HepG2 (cell line): Measurements from ENCODE around the gene INTS2. TPM values are rescaled to one million over a fixed set of nuclear protein-coding genes. Genes with fewer than 3 reads are reported as not detected.

Experiments
- DPF2 ChIP-seq: sonication (generic); formaldehyde crosslinking; IDR thresholded peaks from 2 replicates; pipeline ENCODE4 v1.4.0; 2020; ENCODE audit warnings: mild to moderate bottlenecking, low read depth, missing genetic modification reagents, borderline replicate concordance
- FOXA3 ChIP-seq: IDR thresholded peaks from 2 replicates; pipeline ENCODE4 v1.6.1; 2016; ENCODE audit warnings: missing genetic modification reagents, missing compliant biosample characterization
- HDAC6 ChIP-seq: fragments of 200-600 bp; sonication (generic); IDR thresholded peaks from 2 replicates; pipeline ENCODE4 v1.7.0; 2017; ENCODE audit warnings: mild to moderate bottlenecking, antibody characterized with exemption, low read length, low read depth
- HIVEP1 ChIP-seq: sonication (generic); formaldehyde crosslinking; IDR thresholded peaks from 2 replicates; pipeline ENCODE4 v1.4.0; 2020; ENCODE audit warnings: mild to moderate bottlenecking, missing genetic modification reagents
- HNF4G ChIP-seq, 2 experiments: sonication (generic) in 1 of 2; formaldehyde crosslinking in 1 of 2; IDR thresholded peaks; 2 replicates each; pipeline versions ENCODE4 v1.4.0 to v1.6.1; 2011 to 2020; ENCODE audit warnings: borderline replicate concordance in 2 of 2, low read depth in 2 of 2, mild to moderate bottlenecking in 2 of 2, low read length in 1 of 2, missing genetic modification reagents in 1 of 2, moderate library complexity in 1 of 2
- MXD3 ChIP-seq: IDR thresholded peaks from 2 replicates; pipeline ENCODE4 v1.6.1; 2016; ENCODE audit warnings: mild to moderate bottlenecking, missing biosample characterization, missing genetic modification reagents
- NKX3-1 ChIP-seq: sonication (generic); formaldehyde crosslinking; IDR thresholded peaks from 2 replicates; pipeline ENCODE4 v1.5.0; 2020; ENCODE audit warnings: missing genetic modification reagents
- NR2F6 ChIP-seq, 2 experiments: IDR thresholded peaks; 2 replicates each; pipeline ENCODE4 v1.6.1; 2016; ENCODE audit warnings: antibody characterized with exemption in 1 of 2, mild to moderate bottlenecking in 1 of 2
- PAF1 ChIP-seq: IDR thresholded peaks from 2 replicates; pipeline ENCODE4 v1.6.1; 2016; ENCODE audit warnings: missing genetic modification reagents, missing compliant biosample characterization
- RARG ChIP-seq: sonication (generic); formaldehyde crosslinking; IDR thresholded peaks from 2 replicates; pipeline ENCODE4 v1.4.0; 2020; ENCODE audit warnings: low read depth, mild to moderate bottlenecking, missing genetic modification reagents
- RFX3 ChIP-seq: IDR thresholded peaks from 2 replicates; pipeline ENCODE4 v1.6.1; 2016; ENCODE audit warnings: missing biosample characterization, missing genetic modification reagents
- SMAD1 ChIP-seq: sonication (generic); formaldehyde crosslinking; IDR thresholded peaks from 2 replicates; pipeline ENCODE4 v1.4.0; 2020; ENCODE audit warnings: missing genetic modification reagents, low read depth, mild to moderate bottlenecking, borderline replicate concordance
- SRY ChIP-seq: sonication (generic); formaldehyde crosslinking; IDR thresholded peaks from 2 replicates; pipeline ENCODE4 v1.8.0; 2022; ENCODE audit warnings: mild to moderate bottlenecking, missing genetic modification reagents
- ZBTB8A ChIP-seq: sonication (generic); formaldehyde crosslinking; IDR thresholded peaks from 2 replicates; pipeline ENCODE4 v1.4.0; 2020; ENCODE audit warnings: mild to moderate bottlenecking, low read depth, missing genetic modification reagents, borderline replicate concordance
- ZGPAT ChIP-seq: IDR thresholded peaks from 2 replicates; pipeline ENCODE4 v1.6.1; 2016; ENCODE audit warnings: mild to moderate bottlenecking
- ZNF205 ChIP-seq: IDR thresholded peaks from 2 replicates; pipeline ENCODE4 v1.6.1; 2018; ENCODE audit warnings: missing biosample characterization, missing genetic modification reagents
- ZNF235 ChIP-seq: sonication (generic); formaldehyde crosslinking; IDR thresholded peaks from 2 replicates; pipeline ENCODE4 v1.8.1; 2023; ENCODE audit warnings: mild to moderate bottlenecking, missing genetic modification reagents, borderline replicate concordance
- ZNF274 ChIP-seq: sonication (generic); formaldehyde crosslinking; IDR thresholded peaks from 2 replicates; pipeline ENCODE4 v1.5.1; 2020; ENCODE audit warnings: mild to moderate bottlenecking, missing genetic modification reagents
- ZNF713 ChIP-seq: sonication (generic); formaldehyde crosslinking; IDR thresholded peaks from 2 replicates; pipeline ENCODE4 v1.4.0; 2020; ENCODE audit warnings: mild to moderate bottlenecking, missing genetic modification reagents
- ZNF777 ChIP-seq: sonication (generic); formaldehyde crosslinking; IDR thresholded peaks from 2 replicates; pipeline ENCODE4 v1.4.0; 2020; ENCODE audit warnings: missing genetic modification reagents
- ZNF792 ChIP-seq: IDR thresholded peaks from 2 replicates; pipeline ENCODE4 v1.6.1; 2016
- polyA plus RNA-seq, 8 experiments: library from polyadenylated mRNA; depleted of rRNA in 3 of 8; stranded (reverse) in 7 of 8; unstranded in 1 of 8; fragments of >200 nt; fragmentation: Illumina TruSeq in 4 of 8; extraction: Trizol in 4 of 8; gene quantifications; 2 replicates each; pipeline versions ENCODE4 v1.2.1 to v1.2.3, GENCODE V29; 2011 to 2016; ENCODE audit warnings: low read depth in 4 of 8, missing spikeins in 1 of 8, mixed read lengths in 1 of 8; ENCODE audit not compliant: insufficient read depth in 1 of 8
- total RNA-seq, 5 experiments: library from RNA; depleted of rRNA; stranded (reverse); fragments of >200 nt; fragmentation: Illumina TruSeq; extraction: Trizol; gene quantifications; 2 replicates each; pipeline ENCODE4 v1.2.3, GENCODE V29; 2016; ENCODE audit warnings: low read depth in 1 of 5
- TF ChIP-seq, protein P1 (sequence below): sonication (generic); formaldehyde crosslinking; IDR thresholded peaks from 2 replicates; pipeline ENCODE4 v1.8.0; 2022; ENCODE audit warnings: missing genetic modification reagents, low read depth, mild to moderate bottlenecking, borderline replicate concordance
- TF ChIP-seq, protein P2 (sequence below): sonication (generic); formaldehyde crosslinking; IDR thresholded peaks from 2 replicates; pipeline ENCODE4 v1.5.0; 2020; ENCODE audit warnings: mild to moderate bottlenecking, missing genetic modification reagents, borderline replicate concordance

The INTS2 gene
- total and polyA plus RNA-seq, 2 of the 13 experiments (the other 11 are each of a cell fraction or from before 2014, with no cell fraction given), result 20.5 to 30.2 TPM

DNA sequence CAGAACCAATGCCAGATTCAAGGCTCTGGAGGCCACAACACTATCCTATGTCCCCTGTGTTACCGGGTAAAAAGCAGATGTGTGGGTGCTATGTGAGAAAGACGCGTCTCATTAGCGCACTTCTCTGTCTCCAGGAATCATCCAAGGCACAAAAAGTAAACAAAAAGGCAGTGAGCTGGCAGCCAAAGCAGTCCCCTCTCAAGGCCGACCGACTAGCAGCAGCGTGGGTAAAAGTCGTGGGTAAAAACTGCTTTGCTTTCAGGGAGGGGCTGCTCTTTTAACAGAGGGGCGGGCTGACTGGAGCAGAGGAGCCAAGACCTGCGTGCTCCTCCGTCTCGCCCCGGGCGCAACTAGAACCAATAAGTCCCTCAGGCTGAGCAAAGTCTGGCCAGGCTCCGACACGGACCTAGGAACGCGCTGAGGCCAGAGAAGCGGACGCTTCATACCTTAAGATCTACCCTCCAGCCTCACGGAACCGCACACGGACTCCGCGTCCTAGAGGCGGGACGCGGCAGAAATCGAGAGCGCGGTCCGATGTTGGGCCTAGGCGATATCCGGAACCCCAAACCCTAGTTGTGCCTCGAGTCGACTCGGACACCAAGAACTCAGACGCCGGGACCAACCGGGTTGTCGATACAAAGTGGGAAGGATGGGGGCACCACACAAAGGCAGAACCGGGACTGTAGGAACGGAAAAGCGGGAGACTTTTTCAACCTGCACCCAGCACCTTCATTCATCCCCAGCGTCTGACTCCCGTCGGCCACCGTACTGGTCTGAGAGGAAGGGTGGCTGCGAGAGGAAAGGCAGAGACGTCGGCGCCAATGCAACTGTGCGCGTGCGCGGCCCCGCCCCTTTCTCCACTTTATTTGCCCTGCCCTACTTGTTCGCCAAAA is at the start of gene INTS2 (continued):
- TF ChIP-seq ZGPAT (peak; percentile 93; the same call in 1 of the 2 replicates), SMAD1 (CRISPR knock-in tag) (0 out of 2 replicates have a peak, but pooled peaks have one; percentile 56), RARG (CRISPR knock-in tag) (0 out of 2 replicates have a peak, but pooled peaks have one; percentile 38), HIVEP1 (CRISPR knock-in tag) (peak; percentile 90), FOXA3 (CRISPR knock-in tag) (peak; percentile 32; the same call in 1 of the 2 replicates), MXD3 (CRISPR knock-in tag) (peak; percentile 94), ZNF205 (CRISPR knock-in tag) (no peak), NR2F6 (IDR thresholded peaks at IDR 0.05) (0 out of 2 replicates have a peak, but pooled peaks have one; percentile 20), NR2F6 (CRISPR knock-in tag; IDR thresholded peaks at IDR 0.05) (peak; percentile 39; the same call in 1 of the 2 replicates), NKX3-1 (CRISPR knock-in tag) (no peak), DPF2 (CRISPR knock-in tag) (no peak), ZBTB8A (0 out of 2 replicates have a peak, but pooled peaks have one; percentile 44), SRY (CRISPR knock-in tag) (peak; percentile 49; the same call in 1 of the 2 replicates), ZNF274 (CRISPR knock-in tag) (peak; percentile 88; the same call in 1 of the 2 replicates), ZNF713 (peak; percentile 91; the same call in 1 of the 2 replicates), ZNF777 (CRISPR knock-in tag) (peak; percentile 33; the same call in 1 of the 2 replicates), PAF1 (CRISPR knock-in tag) (no peak), HDAC6 (no peak), HNF4G (IDR thresholded peaks at IDR 0.05; ENCODE audit: borderline replicate concordance, low read depth, low read length) (no peak), HNF4G (CRISPR knock-in tag; IDR thresholded peaks at IDR 0.05; ENCODE audit: borderline replicate concordance, low read depth) (0 out of 2 replicates have a peak, but pooled peaks have one; percentile 60), ZNF792 (CRISPR knock-in tag) (peak; percentile 65; the same call in 1 of the 2 replicates), ZNF235 (CRISPR knock-in tag) (peak; percentile 83; the same call in 1 of the 2 replicates), RFX3 (CRISPR knock-in tag) (peak; percentile 43; the same call in 1 of the 2 replicates)
- TF ChIP-seq, protein P1, sequence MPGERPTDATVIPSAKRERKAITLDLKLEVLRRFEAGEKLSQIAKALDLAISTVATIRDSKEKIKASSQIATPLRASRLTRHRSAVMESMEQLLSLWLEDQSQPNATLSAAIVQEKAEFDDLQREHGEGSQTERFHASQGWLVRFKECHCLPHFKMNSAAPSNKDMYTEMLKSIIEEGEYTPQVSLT (CRISPR knock-in tag), result no peak
- TF ChIP-seq, protein P2, sequence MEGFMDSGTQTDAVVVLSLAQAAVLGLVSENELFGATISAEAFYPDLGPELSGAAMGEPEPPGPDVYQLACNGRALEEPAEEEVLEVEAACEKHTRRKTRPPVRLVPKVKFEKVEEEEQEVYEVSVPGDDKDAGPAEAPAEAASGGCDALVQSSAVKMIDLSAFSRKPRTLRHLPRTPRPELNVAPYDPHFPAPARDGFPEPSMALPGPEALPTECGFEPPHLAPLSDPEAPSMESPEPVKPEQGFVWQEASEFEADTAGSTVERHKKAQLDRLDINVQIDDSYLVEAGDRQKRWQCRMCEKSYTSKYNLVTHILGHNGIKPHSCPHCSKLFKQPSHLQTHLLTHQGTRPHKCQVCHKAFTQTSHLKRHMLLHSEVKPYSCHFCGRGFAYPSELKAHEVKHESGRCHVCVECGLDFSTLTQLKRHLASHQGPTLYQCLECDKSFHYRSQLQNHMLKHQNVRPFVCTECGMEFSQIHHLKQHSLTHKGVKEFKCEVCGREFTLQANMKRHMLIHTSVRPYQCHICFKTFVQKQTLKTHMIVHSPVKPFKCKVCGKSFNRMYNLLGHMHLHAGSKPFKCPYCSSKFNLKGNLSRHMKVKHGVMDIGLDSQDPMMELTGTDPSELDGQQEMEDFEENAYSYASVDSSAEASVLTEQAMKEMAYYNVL (CRISPR knock-in tag), result peak; percentile 84; the same call in 1 of the 2 replicates
